Activated CD4-positive, alpha-beta memory T cell treated with anti-CD3 and anti-CD28 coated beads, Interleukin-2, amount 10 ng/mL, durations not matched to agents 7 days and 5 days (primary cell): ENCODE data around the gene AKT2. TPM values are rescaled to one million over a fixed set of nuclear protein-coding genes. Genes with fewer than 3 reads are reported as not detected.

Experiments used
- total RNA-seq, 2 experiments: library from RNA; stranded (reverse); gene quantifications; one replicate each; pipeline ENCODE4 v1.2.3, GENCODE V29; 2021

Gene AKT2
- total RNA-seq, 2 experiments from 2014 or later, result 142 to 150 TPM

Other genes starting within 250 kb of the AKT2 start
- 10 to 100 TPM; 19.9 to 20.1 TPM for gene ZNF780B, start 229.1 kb downstream of the AKT2 start, total RNA-seq
- gene ZNF780A, start 194.4 kb downstream of the AKT2 start, total RNA-seq, result 10 to 100 TPM; 21.3 to 25.3 TPM
- gene MAP3K10, start 93.9 kb downstream of the AKT2 start, total RNA-seq, result 10 to 100 TPM; 17.3 to 18.0 TPM
- not detected for gene TTC9B, start 67.0 kb downstream of the AKT2 start, total RNA-seq
- gene CCNP, start 58.7 kb downstream of the AKT2 start, total RNA-seq, result not detected
- 10 to 100 TPM; 19.0 to 20.5 TPM for gene C19orf47, start 63.1 kb upstream of the AKT2 start, total RNA-seq
- 100 to 1,000 TPM in 1 of 2 experiments, 10 to 100 TPM in 1; 92.4 to 100 TPM for gene PLD3, start 63.4 kb upstream of the AKT2 start, total RNA-seq
- gene HIPK4, start 104.8 kb upstream of the AKT2 start, total RNA-seq, result under 1 TPM; 0.10 TPM
- gene PRX, start 128.0 kb upstream of the AKT2 start, total RNA-seq, result 1 to 10 TPM; 1.1 to 1.5 TPM
- 10 to 100 TPM; 10.6 to 10.7 TPM for gene SERTAD1, start 140.6 kb upstream of the AKT2 start, total RNA-seq
- 10 to 100 TPM; 18.0 to 20.3 TPM for gene SERTAD3, start 159.0 kb upstream of the AKT2 start, total RNA-seq
- 10 to 100 TPM; 20.1 to 20.5 TPM for gene BLVRB, start 180.4 kb upstream of the AKT2 start, total RNA-seq
- 1 to 10 TPM in 1 of 2 experiments, under 1 TPM in 1; 0.60 to 1.3 TPM for gene SPTBN4, start 181.7 kb upstream of the AKT2 start, total RNA-seq